GM21367 (cell line): ENCODE measurements around the gene TIMM50.
A peak's percentile ranks its signal among the peaks of the same experiment; 100 is the strongest.
"Not testable (repeated sequence)": the region's sequence is repeated elsewhere in the genome, so short reads cannot be mapped to it uniquely, and the experiment has no call there.

ENCODE experiments used
- ATAC-seq: cut with Tn5 transposase; IDR thresholded peaks from one replicate; pipeline ENCODE4 v1.9.1; 2021; ENCODE audit not compliant: unreplicated experiment

Gene TIMM50

DNA sequence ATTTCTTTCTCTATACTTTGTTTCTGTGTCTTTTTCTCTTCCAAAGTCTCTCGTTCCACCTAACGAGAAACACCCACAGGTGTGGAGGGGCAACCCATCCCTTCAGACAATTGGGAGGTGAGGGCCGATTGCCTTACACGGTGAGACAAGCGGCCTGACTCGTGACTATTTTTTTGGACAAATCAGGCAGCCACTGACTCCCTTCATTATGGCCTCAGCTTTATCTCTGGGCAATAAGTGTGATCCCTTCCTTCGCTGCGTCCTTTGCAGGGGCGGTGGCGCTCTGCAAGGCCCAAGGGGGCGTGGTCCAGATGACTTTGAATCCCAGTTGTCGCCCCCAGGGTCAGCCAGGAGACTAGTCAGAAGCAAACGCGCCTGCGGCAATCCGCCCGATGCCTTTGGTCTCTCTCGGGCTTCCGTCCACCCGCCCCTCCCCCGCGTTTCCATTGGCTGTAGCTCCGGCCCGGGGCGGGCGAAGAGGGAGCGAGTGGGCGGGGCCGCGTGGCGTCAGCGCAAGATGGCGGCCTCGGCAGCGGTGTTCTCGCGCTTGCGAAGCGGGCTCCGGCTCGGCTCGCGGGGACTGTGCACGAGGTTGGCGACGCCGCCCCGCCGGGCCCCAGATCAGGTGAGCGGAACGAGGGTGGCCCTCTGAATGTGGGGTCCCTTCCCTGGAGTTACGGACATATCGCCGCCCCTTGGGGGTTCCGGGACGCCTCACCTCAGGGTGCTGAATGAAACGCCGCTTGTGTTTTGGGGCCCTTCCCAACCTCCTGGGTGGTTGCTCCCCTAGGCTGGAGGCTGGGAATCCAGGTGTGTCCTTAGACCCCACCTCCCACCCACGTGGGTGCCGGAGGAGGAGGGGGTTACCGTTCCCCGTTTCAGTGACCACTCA is at the start of gene TIMM50:
TIMM50 (plus strand) TSS at position 502 of the 892 bp plus-strand sequence; CDS start at position 518, 16 bp downstream.
- peak; percentile 65 for ATAC-seq

DNA sequence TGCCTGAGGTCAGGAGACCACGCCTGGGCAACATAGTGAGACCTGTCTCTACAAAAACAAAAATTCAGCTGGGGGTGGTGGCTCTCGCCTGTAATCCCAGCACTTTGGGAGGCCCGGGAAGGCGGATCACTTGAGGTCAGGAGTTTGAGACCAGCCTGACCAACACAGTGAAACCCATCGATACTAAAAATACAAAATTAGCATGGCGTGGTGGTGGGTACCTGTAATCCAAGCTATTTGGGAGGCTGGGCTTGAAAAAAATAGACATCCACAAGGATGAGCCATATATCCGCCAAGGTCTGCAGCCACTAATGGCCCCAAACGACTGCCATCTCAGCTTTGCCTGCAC is 48.0 kb upstream of the TIMM50 start:
- no peak for ATAC-seq

DNA sequence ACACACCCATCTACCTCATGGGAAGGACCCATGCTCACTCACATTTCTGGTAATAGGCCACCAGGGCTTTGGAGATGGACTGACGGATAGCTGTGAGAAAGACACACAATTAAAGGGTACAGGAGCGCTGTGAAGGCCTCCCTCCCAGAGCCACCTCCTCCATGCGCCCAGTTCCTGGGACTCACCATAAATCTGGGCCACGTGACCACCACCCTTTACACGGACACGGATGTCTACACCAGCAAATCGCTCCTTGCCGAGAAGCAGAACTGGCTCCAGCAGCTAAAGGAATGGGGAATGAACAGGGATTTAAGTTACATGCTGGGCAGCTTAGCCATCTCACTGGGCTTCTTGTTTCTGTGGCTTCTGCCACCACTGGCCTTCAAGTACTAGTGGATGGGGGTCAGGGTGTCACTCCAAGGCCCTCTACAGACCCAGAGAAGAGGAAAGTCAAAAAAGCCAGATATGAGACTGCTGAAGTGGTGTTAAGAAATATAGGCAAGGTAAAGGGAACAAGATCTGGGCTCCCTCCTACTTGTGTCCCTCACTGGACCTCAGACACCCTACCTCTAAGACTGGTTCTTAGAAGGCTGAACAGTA is 47.1 kb upstream of the TIMM50 start:
- ATAC-seq = no peak

DNA sequence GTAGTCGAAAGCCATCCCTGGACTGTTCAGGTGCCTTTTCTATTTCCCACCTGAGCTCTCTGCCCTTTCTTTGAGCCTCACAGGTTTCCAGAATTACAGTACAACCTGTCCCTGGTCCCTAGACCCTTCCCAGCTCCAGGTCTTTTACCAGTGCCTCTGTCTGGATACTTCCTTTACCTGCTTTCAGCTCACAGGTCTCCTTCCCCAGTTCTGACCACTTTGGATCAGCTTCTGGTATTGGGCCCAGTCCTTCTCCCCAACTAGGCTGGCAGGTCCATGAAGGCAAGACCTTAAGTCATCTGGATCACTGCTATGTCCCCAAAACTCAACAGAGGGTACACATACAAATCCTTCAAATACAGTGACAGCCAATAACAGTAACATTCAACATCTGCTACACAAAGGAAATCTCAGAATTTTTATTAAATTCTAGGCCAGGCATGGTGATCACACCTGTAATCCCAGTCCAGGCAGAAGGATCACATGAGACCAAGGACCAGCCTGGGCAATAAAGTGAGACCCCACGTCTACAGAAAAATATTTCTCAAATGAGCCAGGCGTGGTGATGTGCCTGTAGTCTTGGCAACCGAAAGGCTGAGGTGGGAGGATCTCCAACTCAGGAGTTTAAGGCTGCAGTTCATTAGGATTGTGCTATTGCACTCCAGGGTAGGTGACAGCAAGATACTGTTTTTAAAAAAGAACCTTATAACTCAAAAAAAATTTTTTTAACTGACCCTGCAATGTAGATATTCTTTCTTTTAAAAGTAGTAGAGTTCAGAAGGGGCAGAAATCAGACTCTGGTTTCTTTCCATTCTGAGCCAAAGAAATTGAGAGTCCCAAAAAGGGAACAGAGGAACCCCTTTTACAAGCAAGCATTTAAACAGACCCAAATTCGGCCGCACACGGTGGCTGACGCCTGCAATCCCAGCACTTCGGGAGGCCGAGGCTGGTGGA is 46.2 kb upstream of the TIMM50 start:
- no peak for ATAC-seq

DNA sequence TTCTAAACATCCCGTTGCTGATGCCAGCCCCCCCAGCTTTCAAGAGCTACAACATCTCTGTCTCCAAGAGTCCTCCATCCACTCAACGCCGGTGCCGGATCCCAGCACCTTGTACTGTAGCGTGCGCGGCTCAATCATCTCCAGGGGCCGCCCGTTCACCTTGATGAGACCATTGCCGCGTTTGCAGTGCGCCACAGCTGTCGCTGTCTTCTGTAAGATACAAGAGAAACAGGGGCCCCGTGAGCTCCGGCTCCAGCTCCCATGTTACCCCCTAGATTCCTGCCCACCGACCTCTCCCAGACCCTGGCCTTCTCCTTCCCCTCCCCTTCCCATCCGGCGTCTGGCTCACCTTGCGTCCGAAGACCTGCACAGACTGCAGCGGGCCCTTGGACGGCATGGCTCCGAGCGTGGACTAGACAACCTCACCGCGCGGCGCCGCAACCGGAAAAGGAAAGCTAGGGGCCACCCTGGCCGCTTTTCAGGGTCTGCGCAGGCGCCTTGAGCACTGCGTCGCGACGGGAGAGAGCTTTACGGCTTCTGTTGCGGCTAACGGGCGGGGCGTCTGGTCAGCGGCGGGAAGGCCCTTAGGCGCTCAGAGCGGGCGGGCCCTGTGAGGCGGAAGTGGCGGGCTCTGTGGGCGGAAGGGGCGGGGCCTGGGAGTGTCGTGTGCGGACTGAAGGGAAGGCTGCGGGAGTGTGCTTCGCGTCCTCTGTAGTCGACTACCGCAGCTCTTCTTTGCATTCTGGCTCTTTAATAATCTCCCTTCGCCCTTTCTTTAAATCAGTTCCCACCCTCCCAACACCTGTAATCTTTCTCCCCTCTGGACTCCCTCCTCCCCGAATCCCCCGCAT is 44.9 kb upstream of the TIMM50 start, which contains the start of gene RPS16:
RPS16 (minus strand) TSS at position 451 of the 851 bp plus-strand sequence; CDS start at position 397, 54 bp downstream.
- ATAC-seq = peak; percentile 72

GRCh38 chr19:39436350-39436716 is 44.3 kb upstream of the TIMM50 start:
- no peak for ATAC-seq

- no peak for ATAC-seq
These were observed 42.2 kb upstream of the TIMM50 start for GRCh38 chr19:39438270-39438934.

- no peak for ATAC-seq
These were observed 35.9 kb upstream of the TIMM50 start for GRCh38 chr19:39444598-39445195.

GRCh38 chr19:39445196-39446111 is 35.2 kb upstream of the TIMM50 start, which contains the start of gene SUPT5H:
Gene SUPT5H, plus strand, starts transcription at chr19:39445582. Its CDS starts 309 bp downstream, at chr19:39445891.
- ATAC-seq = peak; percentile 62

GRCh38 chr19:39446365-39447084 is 34.1 kb upstream of the TIMM50 start:
- ATAC-seq = no peak

GRCh38 chr19:39448271-39448670 is 32.4 kb upstream of the TIMM50 start:
- no peak for ATAC-seq

DNA sequence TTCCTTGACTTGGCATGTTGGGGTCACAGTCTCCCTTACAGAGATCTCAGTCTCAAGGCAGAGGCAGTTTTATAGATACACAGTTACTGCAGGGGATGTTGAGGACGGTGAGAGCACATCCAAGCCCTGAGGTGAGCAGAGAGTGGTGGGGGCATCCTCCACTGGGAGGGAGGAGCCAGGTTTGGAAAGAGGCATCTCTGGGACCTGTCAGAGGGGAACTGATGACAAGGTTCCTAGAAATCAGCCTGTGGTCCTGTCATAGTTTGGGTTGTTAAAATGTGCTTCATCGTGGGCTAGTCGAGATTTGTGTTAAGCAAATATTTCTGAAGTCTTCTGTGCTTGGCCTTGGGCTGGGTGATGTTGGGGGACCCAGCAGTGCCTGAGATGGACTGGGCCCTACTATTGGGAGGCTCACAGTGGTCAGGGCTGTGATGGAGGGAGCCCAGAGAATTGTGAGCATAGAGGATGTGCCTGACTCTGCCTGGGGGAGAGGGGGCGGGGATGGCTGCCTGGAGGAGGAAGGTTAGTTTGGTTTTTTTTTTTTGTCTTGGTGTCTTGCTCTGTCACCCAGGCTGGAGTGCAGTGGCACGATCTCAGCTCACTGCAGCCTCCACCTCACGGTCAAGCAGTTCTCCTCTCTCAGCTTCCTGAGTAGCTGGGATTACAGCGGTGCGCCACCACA is 31.4 kb upstream of the TIMM50 start:
- ATAC-seq = no peak

DNA sequence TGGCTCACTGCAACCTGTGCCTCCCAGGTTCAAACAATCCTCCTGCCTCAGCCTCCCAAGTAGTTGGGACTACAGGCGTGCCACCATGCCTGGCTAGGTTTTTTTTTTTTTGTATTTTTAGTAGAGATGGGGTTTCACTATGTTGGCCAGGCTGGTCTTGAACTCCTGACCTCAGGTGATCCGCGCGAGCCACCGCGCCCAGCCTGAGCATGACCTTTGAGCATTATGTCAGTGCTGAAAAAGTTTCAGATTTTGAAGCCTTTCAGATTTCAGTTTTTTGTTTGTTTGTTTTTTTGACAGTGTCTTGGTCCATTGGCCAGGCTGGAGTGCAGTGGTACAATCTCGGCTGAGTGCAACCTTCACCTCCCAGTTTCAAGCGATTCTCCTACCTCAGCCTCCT is 29.4 kb upstream of the TIMM50 start:
- not testable (repeated sequence) for ATAC-seq

GRCh38 chr19:39463403-39463802 is 17.2 kb upstream of the TIMM50 start:
- ATAC-seq = no peak

- no peak for ATAC-seq
These were observed 14.5 kb upstream of the TIMM50 start for GRCh38 chr19:39465956-39466747.

- ATAC-seq = no peak
These were observed 12.7 kb upstream of the TIMM50 start for GRCh38 chr19:39467941-39468340.
